Measurements from ENCODE around the gene DDX19B.

- TF ChIP-seq TAF1 (IDR thresholded peaks at IDR 0.05; ENCODE audit: borderline replicate concordance, low read depth, low read length) (no peak), POLR2AphosphoS5 (IDR thresholded peaks at IDR 0.05; ENCODE audit: low read depth, low read length) (no peak)
Measured at GRCh38 chr16:70331588-70332358, 32.8 kb downstream of the DDX19B start.
